OCI-LY7 (cell line): ENCODE results near the gene SUV39H2. TPM values are rescaled to one million over a fixed set of nuclear protein-coding genes. Genes with fewer than 3 reads are reported as not detected.
A peak's percentile ranks its signal among the peaks of the same experiment; 100 is the strongest.

Source experiments
- BruUV-seq: library from RNA; stranded (reverse); fragments of 400-500 nt; replicated peaks from 2 replicates; lab custom pipeline; 2021; lab: Mats Ljungman, UMichigan
- CTCF ChIA-PET: fragments of 300-600 bp; sonication (Branson Sonifier 250); formaldehyde crosslinking; loops from one replicate; lab custom pipeline; 2022; ENCODE audit warnings: antibody characterized with exemption; ENCODE audit not compliant: unreplicated experiment; lab: Charles Lee
- POLR2A ChIA-PET: fragments of 300-600 bp; sonication (Branson Sonifier 250); formaldehyde crosslinking; loops from one replicate; lab custom pipeline; 2022; ENCODE audit warnings: antibody characterized with exemption; lab: Charles Lee
- DNase-seq: peaks from one replicate; pipeline ENCODE4 v3.0.0-alpha.2; 2015; ENCODE audit warnings: low spot score
- H2AFZ ChIP-seq: fragments of 200-600 bp; sonication (generic), shearing (Covaris generic); 2 replicates; pipeline ENCODE4 v1.6.1; 2014; ENCODE audit warnings: mild to moderate bottlenecking, antibody characterized with exemption, low read length, moderate library complexity
- H3K27ac ChIP-seq: fragments of 200-600 bp; sonication (generic); 2 replicates; pipeline ENCODE4 v1.5.1; 2014; ENCODE audit warnings: mixed run types, low read depth, mild to moderate bottlenecking, moderate library complexity, low read length, inconsistent platforms; ENCODE audit not compliant: poor library complexity, severe bottlenecking
- H3K36me3 ChIP-seq: fragments of 200-600 bp; sonication (generic); 2 replicates; pipeline ENCODE4 v1.6.1; 2014; ENCODE audit warnings: mild to moderate bottlenecking, antibody characterized with exemption, low read length, moderate library complexity, mixed read lengths; ENCODE audit not compliant: insufficient read depth
- H3K4me1 ChIP-seq: fragments of 200-600 bp; sonication (generic); 2 replicates; pipeline ENCODE4 v1.5.1; 2014; ENCODE audit warnings: mild to moderate bottlenecking, low read length; ENCODE audit not compliant: insufficient read depth, poor library complexity, severe bottlenecking
- H3K4me2 ChIP-seq: fragments of 200-600 bp; sonication (generic); 2 replicates; pipeline ENCODE4 v1.6.1; 2014; ENCODE audit warnings: mild to moderate bottlenecking, low read length
- H3K4me3 ChIP-seq: fragments of 200-600 bp; sonication (generic); 2 replicates; pipeline ENCODE4 v1.5.1; 2014; ENCODE audit warnings: mild to moderate bottlenecking, low read depth, low read length; ENCODE audit not compliant: poor library complexity, severe bottlenecking
- H3K79me2 ChIP-seq: fragments of 200-600 bp; sonication (generic); 2 replicates; pipeline ENCODE4 v1.6.1; 2016; ENCODE audit warnings: low read depth, mild to moderate bottlenecking, low read length, moderate library complexity, mixed read lengths; ENCODE audit not compliant: insufficient read depth
- H3K9me2 ChIP-seq: fragments of 200-600 bp; sonication (generic); 2 replicates; pipeline ENCODE4 v1.6.1; 2016; ENCODE audit warnings: mild to moderate bottlenecking, low read length, mixed read lengths; ENCODE audit not compliant: insufficient read depth
- H3K9me3 ChIP-seq: fragments of 200-600 bp; sonication (generic); 2 replicates; pipeline ENCODE4 v1.6.1; 2014; ENCODE audit warnings: mild to moderate bottlenecking, mixed run types, low read length, mixed read lengths
- H4K20me1 ChIP-seq: fragments of 200-600 bp; sonication (generic); 2 replicates; pipeline ENCODE4 v1.6.1; 2014; ENCODE audit warnings: mild to moderate bottlenecking, antibody characterized with exemption, low read length, moderate library complexity, mixed read lengths; ENCODE audit not compliant: insufficient read depth
- CTCF ChIP-seq: fragments of 200-600 bp; sonication (generic); conservative IDR thresholded peaks from 2 replicates; pipeline ENCODE4 v1.5.1; 2014; ENCODE audit warnings: mild to moderate bottlenecking, antibody characterized with exemption, low read length, moderate library complexity, mixed read lengths
- EZH2phosphoT487 ChIP-seq: fragments of 200-600 bp; sonication (generic); IDR thresholded peaks from 2 replicates; pipeline ENCODE4 v1.6.1; 2018; ENCODE audit warnings: low read depth, borderline replicate concordance, mild to moderate bottlenecking, mixed run types, antibody characterized with exemption, low read length, moderate library complexity, mixed read lengths
- intact Hi-C: fragments of 100-400 bp; cut with micrococcal nuclease; formaldehyde crosslinking; loops from one replicate; pipeline ENCODE4 v1.10.0; 2022; ENCODE audit not compliant: unreplicated experiment
- total RNA-seq, 2 experiments: library from RNA; depleted of rRNA in 1 of 2; stranded (reverse); fragments of >200 nt in 1 of 2; shearing (Covaris generic) in 1 of 2; gene quantifications; 2 replicates each; pipeline ENCODE4 v1.2.3, GENCODE V29; 2014 to 2022

The SUV39H2 gene
- total RNA-seq, 2 experiments from 2014 or later = 31.5 to 58.0 TPM

GRCh38 chr10:14855453-14855852, 23.2 kb upstream of the SUV39H2 start:
- no TSS peak for BruUV-seq
- H2AFZ ChIP-seq = no peak overlapping the region
- no peak overlapping the region for H3K4me3 ChIP-seq
- no peaks in the 10 kb centered on the region for H4K20me1 ChIP-seq
- TF ChIP-seq EZH2phosphoT487 (no peak), CTCF (no peak)
- no peaks in the 10 kb centered on the region for H3K9me2 ChIP-seq
- no peaks in the 10 kb centered on the region for H3K9me3 ChIP-seq
- intact Hi-C loops = no loop called here
- H3K4me1 ChIP-seq = peaks cover 22% of the 10 kb centered on the region
- H3K4me2 ChIP-seq = no peak overlapping the region
- no peaks in the 10 kb centered on the region for H3K79me2 ChIP-seq
- DNase-seq = no peak
- no peak overlapping the region for H3K27ac ChIP-seq
- POLR2A ChIA-PET = interaction anchor here (1.2 kb wide), 1 partner anchor 11 kb away, joined by 5 read pairs; no protein-coding TSS in a partner anchor
- CTCF ChIA-PET = no interaction called here
- peaks cover 92% of the 10 kb centered on the region for H3K36me3 ChIP-seq

DNA sequence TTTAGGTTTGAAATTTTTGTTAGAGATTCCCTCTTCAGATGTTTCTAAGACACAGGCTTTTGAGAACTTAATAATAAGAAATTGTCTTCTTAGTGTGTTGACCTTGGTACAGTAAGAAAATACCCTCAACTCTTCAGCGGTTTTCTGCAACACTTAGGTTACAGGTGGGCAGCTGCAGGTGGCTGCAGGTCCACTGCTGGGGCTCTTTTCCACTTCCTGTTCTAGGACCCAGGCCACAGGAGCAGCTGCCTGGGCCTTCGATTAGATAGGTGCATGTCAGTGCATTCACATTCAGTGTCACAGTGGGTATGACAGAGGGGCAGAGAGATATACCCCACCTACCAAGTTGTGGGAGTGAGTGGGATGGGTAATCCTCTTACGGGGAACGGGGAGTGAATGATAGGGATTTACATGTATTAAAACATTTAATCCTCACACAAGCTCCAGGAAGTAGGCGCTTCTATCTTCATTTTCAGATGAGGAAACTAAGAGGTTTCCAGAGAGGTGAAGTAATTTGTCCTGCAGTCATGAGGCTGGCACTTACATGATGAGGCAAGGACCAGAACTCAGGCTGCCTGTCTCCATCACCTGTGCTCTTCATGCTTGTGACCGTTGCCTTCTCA, 20.2 kb upstream of the SUV39H2 start:
- BruUV-seq = no TSS peak
- peak overlapping the region; percentile 16 for H3K27ac ChIP-seq
- intact Hi-C loops = no loop called here
- H3K9me2 ChIP-seq = no peaks in the 10 kb centered on the region
- peak; percentile 23 for DNase-seq
- H3K79me2 ChIP-seq = no peaks in the 10 kb centered on the region
- H4K20me1 ChIP-seq = no peaks in the 10 kb centered on the region
- no peaks in the 10 kb centered on the region for H3K9me3 ChIP-seq
- POLR2A ChIA-PET = interaction anchor here (1.0 to 2.4 kb wide), 2 partner anchors 8 to 19 kb away, joined by 6 to 9 read pairs; partner anchors contain the start of gene SUV39H2
- H3K36me3 ChIP-seq = peaks cover 83% of the 10 kb centered on the region
- no peak overlapping the region for H3K4me3 ChIP-seq
- TF ChIP-seq CTCF (no peak), EZH2phosphoT487 (no peak)
- H3K4me2 ChIP-seq = peak overlapping the region; percentile 30
- H2AFZ ChIP-seq = no peak overlapping the region
- H3K4me1 ChIP-seq = peaks cover 22% of the 10 kb centered on the region
- CTCF ChIA-PET = no interaction called here

DNA sequence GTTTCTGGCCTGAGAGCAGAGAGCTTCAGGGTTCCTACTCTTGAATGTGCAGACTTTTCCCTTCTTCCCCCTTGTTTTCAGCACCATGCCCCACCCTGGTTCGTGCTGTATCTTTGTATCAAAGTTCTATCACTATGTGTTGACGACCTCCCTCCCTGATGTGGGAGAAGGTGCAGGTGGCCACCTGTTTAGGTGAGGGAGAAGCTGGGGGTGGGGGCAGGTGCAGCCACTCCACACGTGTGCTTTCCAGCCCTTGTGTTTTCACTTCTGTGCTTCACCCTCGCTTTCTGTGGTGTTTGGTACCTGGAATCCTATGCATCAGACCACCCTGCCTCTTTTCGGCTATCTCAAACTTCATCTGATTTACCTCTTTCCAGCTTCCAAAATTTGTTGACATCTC, 19.6 kb upstream of the SUV39H2 start:
- no peak overlapping the region for H2AFZ ChIP-seq
- H3K9me2 ChIP-seq = no peaks in the 10 kb centered on the region
- no peak overlapping the region for H3K4me3 ChIP-seq
- H4K20me1 ChIP-seq = no peaks in the 10 kb centered on the region
- H3K79me2 ChIP-seq = no peaks in the 10 kb centered on the region
- H3K4me2 ChIP-seq = peak overlapping the region; percentile 30; the same call in 1 of the 2 replicates
- H3K4me1 ChIP-seq = peaks cover 22% of the 10 kb centered on the region
- CTCF ChIA-PET = no interaction called here
- BruUV-seq = no TSS peak
- H3K27ac ChIP-seq = peak overlapping the region; percentile 16
- TF ChIP-seq CTCF = no peak
- TF ChIP-seq EZH2phosphoT487 = no peak
- H3K36me3 ChIP-seq = peaks cover 86% of the 10 kb centered on the region
- intact Hi-C loops = no loop called here
- no peak for DNase-seq
- POLR2A ChIA-PET = interaction anchor here (1.0 to 2.4 kb wide), 4 partner anchors 8 to 98 kb away, joined by 3 to 9 read pairs (median 5); partner anchors contain the start of gene SUV39H2
- no peaks in the 10 kb centered on the region for H3K9me3 ChIP-seq
